ENCODE measurements around the gene SETD3. TPM values are rescaled to one million over a fixed set of nuclear protein-coding genes. Genes with fewer than 3 reads are reported as not detected.

The SETD3 gene
- total and polyA plus RNA-seq, 2 of the 8 experiments (the other 6 are each of a cell fraction or from before 2014, with no cell fraction given): 24.0 to 64.0 TPM

- Histone ChIP-seq H3K18ac (ENCODE audit: extremely low read depth, low read length) (no peak overlapping the region), H4K91ac (replicated peaks; ENCODE audit: insufficient read length, low read length) (no peak overlapping the region), H2BK20ac (ENCODE audit: low read length) (no peak overlapping the region), H3K4me1 (replicated peaks in 1 of 4; ENCODE audit: control insufficient read depth in 3 of 4, insufficient read depth in 4 of 4, low read length in 3 of 4) (peaks cover 0 to 18% (median 12%) of the 10 kb centered on the region in 4 experiments; a peak in 5 of 7 replicates), H3K79me1 (ENCODE audit: low read depth, low read length) (peaks cover 2% of the 10 kb centered on the region; the same call in 1 of the 2 replicates), H3K23me2 (ENCODE audit: low read depth, low read length) (no peaks in the 10 kb centered on the region), H2BK120ac (replicated peaks; ENCODE audit: low read depth, low read length) (no peak overlapping the region), H2BK12ac (ENCODE audit: low read depth, low read length) (no peak overlapping the region), H3K56ac (replicated peaks; ENCODE audit: insufficient read length, low read depth, low read length) (no peak overlapping the region), H2BK5ac (ENCODE audit: low read depth, low read length) (no peak overlapping the region; the same call in 1 of the 2 replicates), H4K5ac (ENCODE audit: insufficient read length, low read depth, low read length) (no peak overlapping the region), H3K27me3 (replicated peaks in 1 of 4; ENCODE audit: control insufficient read depth in 3 of 4, extremely low read depth in 1 of 4, insufficient read depth in 3 of 4, low read length in 3 of 4) (no peaks in the 10 kb centered on the region), H3K4me2 (ENCODE audit: insufficient read depth in 1 of 2, low read depth in 2 of 2, low read length in 2 of 2) (no peak overlapping the region), H3K4ac (replicated peaks; ENCODE audit: insufficient read length, low read depth, low read length) (no peak overlapping the region), H3K14ac (ENCODE audit: insufficient read length) (no peak overlapping the region), H3K27ac (ENCODE audit: low read depth, low read length) (no peak overlapping the region), H3K9me3 (ENCODE audit: insufficient read depth in 2 of 2, low read depth in 1 of 2, low read length in 1 of 2) (no peaks in the 10 kb centered on the region), H2BK15ac (ENCODE audit: low read length) (no peak overlapping the region), H3K79me2 (ENCODE audit: control insufficient read depth in 1 of 2, insufficient read depth in 2 of 2, low read length in 2 of 2) (peaks cover 0 to 38% of the 10 kb centered on the region in 2 experiments; a peak in 2 of 4 replicates), H4K20me1 (replicated peaks in 1 of 2; ENCODE audit: control insufficient read depth in 1 of 2, insufficient read depth in 2 of 2, low read length in 2 of 2) (peaks cover 0 to 7% of the 10 kb centered on the region in 2 experiments), H3K23ac (ENCODE audit: insufficient read length) (no peak overlapping the region), H2AK5ac (ENCODE audit: low read depth, low read length) (no peak overlapping the region), H4K8ac (ENCODE audit: extremely low read depth, insufficient read depth, low read length) (no peak overlapping the region), H3K36me3 (ENCODE audit: control insufficient read depth in 2 of 4, insufficient read depth in 4 of 4, low read length in 3 of 4) (peaks cover 0 to 5% (median 0%) of the 10 kb centered on the region in 4 experiments; a peak in 2 of 8 replicates), H2AFZ (ENCODE audit: low read length) (no peak overlapping the region), H3K4me3 (ENCODE audit: extremely low read depth in 1 of 4, insufficient read depth in 2 of 4, low read depth in 3 of 4, low read length in 4 of 4) (no peak overlapping the region), H3K9ac (replicated peaks in 1 of 4; ENCODE audit: extremely low read depth in 1 of 4, low read depth in 3 of 4, low read length in 3 of 4) (no peak overlapping the region)
- POLR2A ChIA-PET (ENCODE audit: partially characterized antibody): no interaction called here
- DNase-seq (ENCODE audit: low read depth in 1 of 2, low spot score in 2 of 2): no peak
- CTCF ChIA-PET (ENCODE audit: partially characterized antibody): interaction anchor here (0.9 to 5.2 kb wide), 5 partner anchors 12 to 71 kb away, joined by 3 to 19 read pairs (median 3); no protein-coding TSS in a partner anchor
- WGBS, 2 experiments (ENCODE audit: extremely low coverage in 1 of 2, insufficient coverage in 1 of 2, insufficient read length in 1 of 2, insufficient replicate concordance in 2 of 2, low coverage in 1 of 2, low lambda C conversion rate in 2 of 2, missing lambda C conversion rate in 1 of 2): 95% methylated on average over 4 of the region's 4 CpGs; no CpG with 5 or more reads in 1 of the 2 experiments
- FAIRE-seq: no peak
- TF ChIP-seq RXRA (IDR thresholded peaks at IDR 0.05; ENCODE audit: insufficient read depth, low read depth, low read length) (no peak), HDAC2 (IDR thresholded peaks at IDR 0.05; ENCODE audit: borderline replicate concordance in 1 of 2, low read depth in 2 of 2, low read length in 2 of 2) (no peak), JUN (IDR thresholded peaks at IDR 0.05; ENCODE audit: low read depth, low read length) (no peak), KDM5A (IDR thresholded peaks at IDR 0.05; ENCODE audit: low read length) (no peak), CHD1 (IDR thresholded peaks at IDR 0.05; ENCODE audit: low read depth, low read length) (no peak), USF2 (IDR thresholded peaks at IDR 0.05; ENCODE audit: low read length) (no peak), MAFK (IDR thresholded peaks at IDR 0.05; ENCODE audit: low read depth, low read length) (no peak), FOSL1 (IDR thresholded peaks at IDR 0.05; ENCODE audit: insufficient read depth, low read depth, low read length) (no peak), CEBPB (IDR thresholded peaks at IDR 0.05; ENCODE audit: low read depth, low read length) (no peak), SIRT6 (IDR thresholded peaks at IDR 0.05; ENCODE audit: low read length) (no peak), HDAC6 (IDR thresholded peaks at IDR 0.05; ENCODE audit: low read depth, low read length) (no peak), ASH2L (IDR thresholded peaks at IDR 0.05; ENCODE audit: low read length) (no peak), SP2 (IDR thresholded peaks at IDR 0.05; ENCODE audit: low read length) (no peak)
Measured at GRCh38 chr14:99463974-99464373, 16.7 kb downstream of the SETD3 start.

All from H1 (cell line).